NCI-H1105 (cell line): ENCODE measurements around the gene HOXA6.

Experiments used
- DNase-seq: peaks from one replicate; lab custom pipeline; 2025; lab: John Stamatoyannopoulos, UW

Gene HOXA6

DNA sequence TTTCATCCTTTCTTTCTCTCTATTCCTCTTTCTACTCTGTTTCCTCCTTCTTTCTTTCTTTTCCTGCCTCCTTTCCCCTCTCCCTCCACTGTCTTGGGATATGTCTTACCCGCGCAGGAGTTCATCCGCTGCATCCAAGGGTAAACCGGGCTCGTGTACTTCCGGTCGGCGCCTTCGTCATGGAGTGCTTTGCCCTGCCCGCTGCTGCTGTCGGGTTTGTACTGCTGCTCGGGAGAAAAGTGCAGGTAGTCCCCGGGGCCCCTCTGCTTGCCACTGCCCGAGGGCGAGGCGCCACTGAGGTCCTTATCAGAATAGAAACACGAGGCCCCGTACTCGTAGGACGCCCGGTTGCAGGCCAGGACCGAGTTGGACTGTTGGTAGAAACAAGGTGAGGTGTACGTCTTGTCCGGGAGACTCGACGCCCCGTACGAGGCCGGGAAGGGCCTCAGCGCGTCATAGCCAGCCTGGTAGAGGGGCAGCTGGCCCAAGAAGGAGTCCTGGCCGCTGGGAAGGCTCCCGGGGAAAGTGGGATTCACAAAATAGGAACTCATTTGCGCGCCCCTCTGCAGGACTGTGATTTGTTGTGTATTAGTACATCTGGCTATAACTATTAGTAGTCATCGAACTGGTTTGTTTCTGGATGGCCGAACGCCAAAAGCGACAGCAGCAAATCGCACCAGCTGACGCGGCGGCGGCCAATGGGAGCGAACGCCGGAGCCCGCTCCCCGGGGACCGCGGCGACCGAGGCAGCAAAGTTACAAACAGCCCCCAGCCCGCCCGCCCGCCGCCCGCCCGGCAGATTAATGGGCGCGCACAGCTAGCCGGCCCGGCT, at the start of gene HOXA6:
TSS of gene HOXA6 (minus strand) at position 576 of the 832 bp plus-strand sequence. CDS start at position 551, 25 bp downstream.
- peak; percentile 80 for DNase-seq

DNA sequence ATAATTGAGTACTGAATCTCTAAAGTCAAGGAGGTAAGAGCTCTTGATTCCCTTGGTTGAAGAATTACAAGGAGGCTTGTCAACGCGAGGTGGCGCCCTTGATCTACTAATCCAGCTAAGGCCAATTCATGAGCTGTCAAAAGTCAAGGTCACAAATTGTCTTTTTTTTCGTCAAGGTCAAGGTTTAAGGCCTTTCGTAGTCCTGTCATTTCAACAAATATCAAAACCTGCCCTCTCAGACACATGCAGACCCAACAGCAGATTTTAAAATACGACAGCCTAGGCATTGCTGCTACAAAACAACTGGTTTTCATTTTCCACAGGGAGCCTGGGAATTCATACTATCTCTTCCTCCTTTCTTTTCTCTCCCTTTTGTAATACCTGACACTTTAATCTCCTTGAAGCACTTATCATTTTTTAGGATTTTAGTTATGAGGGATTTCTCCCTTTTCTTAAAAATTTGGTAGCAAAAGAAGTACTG, 48.8 kb upstream of the HOXA6 start:
- peak; percentile 76 for DNase-seq

DNA sequence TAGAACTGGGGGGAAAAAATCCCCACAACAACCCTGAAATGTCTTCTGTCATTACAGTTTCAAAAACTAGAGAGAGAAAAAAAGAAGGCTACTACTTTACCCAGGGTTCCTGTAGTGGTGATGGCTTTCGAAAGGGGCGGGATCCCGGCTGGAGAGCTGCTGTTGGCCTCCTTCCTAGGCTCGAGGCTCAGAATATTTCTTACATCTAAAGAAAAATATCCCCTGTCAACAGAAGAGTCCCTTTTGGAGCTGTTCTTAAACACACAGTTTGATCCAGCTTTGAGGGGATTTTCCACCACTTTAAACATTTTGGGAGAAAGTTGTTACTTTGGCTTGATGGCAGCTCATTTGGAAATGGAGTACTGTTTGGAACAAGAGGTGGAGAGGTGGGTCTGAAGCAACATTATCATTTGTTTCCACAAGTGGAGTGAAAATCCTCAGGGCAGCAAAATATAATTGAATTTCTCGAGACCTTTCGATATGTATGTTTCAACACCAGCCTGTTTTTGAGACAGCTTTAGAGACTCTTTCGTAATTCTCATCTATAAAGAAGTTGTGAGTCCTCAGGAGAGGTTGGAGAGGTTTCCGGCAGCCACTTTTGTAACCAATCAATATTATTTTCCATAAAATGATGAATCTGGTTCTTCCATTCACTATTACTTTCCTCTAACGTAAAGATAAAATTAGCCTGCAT, 47.3 kb upstream of the HOXA6 start:
- DNase-seq = no peak

DNA sequence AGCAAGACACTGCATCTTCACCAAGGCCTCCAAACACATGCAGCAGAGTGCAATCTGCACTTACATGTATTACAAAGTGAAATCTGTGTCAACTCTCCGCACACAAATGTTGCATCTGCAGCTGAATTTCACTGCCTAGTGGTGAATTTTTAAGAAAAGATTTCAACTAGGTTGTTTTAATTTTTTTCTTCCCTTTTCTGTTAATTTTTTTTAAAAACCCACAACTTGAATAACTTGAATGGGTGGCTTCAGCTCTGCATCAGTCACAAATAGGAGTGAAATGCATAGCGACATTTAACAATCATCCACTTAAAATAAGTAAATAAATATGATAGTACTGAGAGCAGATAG, 46.4 kb upstream of the HOXA6 start:
- DNase-seq = no peak

DNA sequence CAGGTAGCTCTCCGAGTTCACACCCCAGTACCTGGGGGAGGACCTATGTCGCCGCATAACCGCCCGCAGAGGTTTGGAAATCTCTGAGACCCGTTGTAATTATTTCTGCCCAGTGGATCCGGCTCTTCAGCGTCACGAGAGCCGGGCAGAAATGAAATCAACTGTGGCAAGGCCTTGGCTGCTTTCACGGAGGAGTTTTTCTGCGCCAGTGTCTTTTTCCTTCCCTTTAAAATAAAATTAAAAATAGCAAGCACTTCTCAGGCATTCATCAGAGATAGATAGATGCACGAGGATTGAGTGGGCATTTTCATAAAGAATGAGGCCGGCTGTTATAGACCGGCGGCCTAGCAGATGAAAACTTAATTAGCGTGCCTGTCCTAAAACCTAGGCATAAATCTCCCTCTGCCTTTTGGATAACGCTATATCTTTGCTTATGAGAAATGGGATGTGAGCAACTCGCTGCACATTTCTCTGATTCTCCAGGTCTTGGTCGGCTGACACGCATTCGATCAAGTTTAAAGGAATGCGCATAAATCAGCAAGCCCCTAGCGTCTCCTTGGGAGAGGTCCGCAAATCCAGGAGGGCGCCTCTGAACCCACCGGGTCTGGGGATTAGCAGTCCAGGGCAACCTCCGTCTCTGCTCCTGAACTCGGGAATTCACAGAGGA, 45.9 kb upstream of the HOXA6 start:
- DNase-seq = no peak

DNA sequence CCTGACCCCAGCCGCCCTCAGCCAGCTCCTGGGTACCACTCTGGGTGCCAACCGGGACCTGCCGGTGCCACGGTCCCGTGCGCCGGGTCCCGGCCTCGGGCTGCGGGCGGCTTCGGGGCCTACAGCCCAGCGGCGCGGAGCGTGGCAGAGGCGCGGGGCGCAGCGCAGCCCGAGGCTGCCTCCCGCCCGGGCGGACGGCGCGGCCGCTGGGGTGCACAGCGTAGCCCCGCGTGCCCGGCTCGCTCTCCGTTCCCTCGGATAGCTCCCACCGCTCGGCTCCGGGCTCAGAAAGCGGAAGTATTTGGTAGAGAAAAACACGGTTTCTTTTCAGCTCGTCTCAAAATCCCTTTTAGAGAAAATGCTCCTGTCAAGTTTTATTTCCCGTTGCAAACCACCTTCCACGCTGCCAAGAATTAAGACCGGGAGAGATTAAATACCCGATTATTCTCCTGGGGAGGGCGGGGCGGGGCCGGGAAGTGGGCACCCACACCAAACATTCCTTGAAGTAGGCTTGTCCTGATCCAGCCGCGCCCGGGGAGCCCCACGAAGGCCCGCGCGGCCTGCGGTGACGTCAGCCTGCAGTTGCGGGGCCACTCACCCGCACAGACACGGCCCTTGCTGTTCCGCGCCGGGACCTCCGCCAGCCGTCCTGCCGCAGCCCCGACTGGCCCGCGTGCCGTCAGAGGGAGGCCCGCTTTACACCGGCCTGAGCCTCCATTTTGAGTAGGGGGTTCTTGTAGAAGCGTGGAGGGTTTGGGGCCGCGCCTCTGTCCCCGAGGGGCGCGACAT, 45.2 kb upstream of the HOXA6 start:
- no peak for DNase-seq

DNA sequence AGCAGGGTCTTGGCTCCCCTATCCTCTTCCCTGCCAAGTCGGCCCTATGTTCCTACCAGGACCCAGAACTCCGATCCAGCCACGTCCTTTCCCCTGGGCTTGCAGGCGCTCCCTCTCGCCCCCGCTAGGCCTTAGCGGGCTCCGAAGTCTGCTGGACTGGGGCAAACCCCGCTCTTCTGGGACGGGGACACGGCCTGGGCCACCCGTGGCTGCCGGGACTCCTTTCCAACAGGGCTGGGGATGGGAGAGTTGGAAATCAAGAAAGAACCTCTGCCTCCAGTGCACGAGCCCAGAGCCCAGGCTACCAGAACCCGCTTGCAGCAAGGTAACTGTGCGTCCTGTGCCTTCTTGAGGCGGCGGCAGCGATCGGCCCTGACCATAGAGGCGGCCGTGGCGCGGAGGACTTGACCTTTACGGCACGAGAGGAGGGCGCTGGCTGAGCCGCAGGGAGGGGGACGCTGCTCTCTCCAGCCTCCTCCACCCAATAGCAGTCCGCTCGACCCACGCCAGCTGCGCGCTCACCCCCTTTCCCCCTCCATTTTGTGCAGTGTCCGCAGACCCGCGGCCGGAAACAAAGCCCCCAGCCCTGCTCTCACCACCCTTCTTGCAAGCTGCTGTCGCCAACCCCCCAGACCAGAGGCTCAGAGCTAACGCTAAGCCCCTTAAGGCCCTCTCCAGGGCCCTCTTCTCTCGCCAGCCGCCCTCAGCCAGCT, 44.4 kb upstream of the HOXA6 start:
- DNase-seq = no peak

DNA sequence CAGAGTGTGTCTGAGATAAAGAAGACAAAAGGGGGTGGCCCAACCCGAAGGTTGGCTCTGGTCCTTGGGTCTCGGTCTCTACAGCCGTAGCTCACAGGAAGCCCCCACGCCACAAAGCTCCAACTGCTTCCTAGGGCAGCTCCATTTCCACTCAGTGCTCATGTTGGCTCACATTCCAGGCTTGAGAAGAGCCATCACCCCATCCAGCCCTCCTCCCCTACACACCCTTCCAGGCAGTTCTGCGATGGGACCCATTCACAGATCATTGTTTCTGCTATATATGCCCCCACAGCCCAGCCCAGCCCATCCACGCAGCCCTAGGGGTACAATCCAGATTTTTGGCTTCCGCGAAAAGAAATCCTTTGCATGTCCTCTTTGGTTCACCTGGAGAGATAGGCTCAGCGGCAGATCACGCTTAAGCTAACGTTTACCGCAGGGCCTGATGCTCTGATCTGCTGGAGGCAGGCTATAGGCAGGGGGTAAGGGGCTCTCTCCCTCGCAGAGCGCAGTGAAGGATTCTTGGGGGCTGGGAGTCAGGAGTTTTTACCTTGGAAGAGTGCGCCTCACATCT, 43.7 kb upstream of the HOXA6 start:
- no peak for DNase-seq

DNA sequence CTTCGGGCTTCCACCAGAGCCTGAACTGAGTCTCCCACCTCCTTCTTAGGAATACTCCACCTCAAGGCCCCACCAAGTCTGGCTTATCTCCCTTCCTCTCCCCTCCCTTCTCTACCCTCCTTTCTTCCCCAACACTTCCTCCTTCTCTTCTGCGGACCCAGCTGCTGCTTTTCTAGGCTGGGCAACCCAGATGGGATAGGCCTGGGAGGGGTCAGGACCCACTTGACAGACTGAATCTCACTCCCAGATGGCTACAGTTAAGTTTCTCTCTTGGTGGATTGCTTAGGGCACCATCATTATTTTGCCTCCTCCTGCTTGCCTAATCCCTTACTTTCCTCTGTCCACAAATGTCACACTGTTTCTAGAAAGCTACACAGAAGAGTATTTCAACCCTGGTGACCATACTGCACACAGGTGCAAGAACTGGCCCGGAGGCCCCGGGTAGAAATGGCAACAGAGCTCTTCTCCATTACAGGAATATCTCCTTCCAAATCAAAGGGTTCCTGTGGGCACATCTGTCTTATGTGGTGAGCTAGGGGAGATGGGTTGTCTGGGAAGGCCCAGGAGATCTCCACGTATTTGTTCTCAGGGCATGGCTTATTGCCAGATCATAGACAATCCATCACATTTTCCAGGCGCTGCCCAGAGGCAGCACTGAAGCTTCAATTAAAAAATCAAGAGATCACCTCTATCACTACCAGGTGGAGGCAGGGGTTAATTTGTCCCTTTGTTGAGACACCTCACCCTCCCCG, 42.6 kb upstream of the HOXA6 start:
- no peak for DNase-seq

DNA sequence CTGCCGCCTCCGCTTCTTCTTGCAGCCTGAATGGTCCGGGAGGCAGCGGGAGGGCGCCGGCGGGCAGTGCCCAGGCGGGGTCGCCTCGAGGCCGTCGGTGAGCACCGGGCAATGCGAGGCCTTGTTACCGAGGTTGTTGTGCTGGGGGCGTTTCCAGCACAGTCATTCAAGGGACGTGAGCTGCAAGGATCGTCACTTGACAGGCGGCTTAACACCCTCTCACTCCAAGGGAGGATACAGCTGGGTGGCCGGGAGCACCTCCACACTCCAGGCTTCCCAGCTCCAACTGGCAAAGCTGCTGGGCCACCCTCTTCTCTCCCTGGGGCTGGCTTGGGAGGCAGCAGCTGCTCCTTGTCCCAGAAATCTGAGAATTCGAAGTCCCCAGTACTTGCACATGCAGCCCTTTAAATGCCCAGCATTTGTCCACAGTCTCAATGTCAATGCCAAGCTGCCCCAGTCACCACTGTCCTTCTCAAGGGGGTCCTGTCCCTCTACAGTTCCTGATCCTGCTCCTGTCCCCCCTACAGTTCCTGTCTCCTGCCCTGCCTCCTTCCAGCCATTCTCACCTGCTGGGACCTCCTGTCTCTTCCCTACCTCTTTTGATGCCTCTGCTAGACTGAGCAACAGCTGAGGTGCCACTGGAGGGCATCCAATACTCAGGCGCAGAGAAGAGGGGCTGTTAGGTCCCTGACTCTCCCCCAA, 41.9 kb upstream of the HOXA6 start:
- DNase-seq = no peak

DNA sequence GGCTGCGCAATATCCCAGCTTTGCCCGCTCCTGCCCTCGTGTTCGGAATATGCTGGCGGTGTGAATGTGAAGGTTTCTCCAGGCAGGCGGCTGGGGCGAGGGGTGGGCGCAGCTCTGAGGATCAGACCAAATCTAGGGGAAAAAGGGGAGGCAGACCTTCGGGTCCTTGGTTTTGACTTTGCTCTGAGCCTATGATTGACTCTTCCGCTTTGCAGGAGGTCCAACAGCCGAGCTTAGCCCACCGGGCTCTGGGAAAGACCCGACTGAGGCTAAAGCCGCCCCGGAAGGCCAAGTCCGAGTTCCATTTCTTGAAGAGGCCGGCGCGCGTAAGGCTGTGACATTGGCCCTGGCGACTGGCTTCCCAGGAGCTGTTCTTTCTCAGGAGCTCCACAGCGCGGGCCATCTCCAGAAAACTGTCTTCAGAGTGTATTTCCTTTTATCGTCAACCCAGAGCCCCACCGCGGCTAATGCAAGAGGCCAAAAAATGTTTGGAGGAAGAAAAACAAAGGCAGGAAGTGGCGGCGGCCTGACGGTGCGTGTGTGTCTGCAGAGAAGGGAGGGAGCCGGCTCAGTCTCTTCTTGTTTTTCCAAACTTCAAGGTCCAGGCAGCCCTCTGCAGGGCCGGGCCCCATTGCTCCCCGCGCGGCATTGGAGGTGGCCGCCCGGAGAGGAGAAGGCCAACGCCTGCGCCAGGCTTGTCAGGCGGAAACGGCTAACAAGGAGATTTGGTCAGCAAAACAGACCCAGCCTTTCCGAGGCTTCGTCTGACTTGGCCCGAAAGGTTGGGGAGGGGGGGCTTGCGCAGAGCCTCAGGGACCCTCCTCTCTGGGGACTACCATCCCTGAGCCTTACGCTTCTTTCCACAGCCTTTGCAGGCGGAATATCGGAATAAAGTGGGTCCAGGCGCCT, 41.1 kb upstream of the HOXA6 start:
- no peak for DNase-seq

DNA sequence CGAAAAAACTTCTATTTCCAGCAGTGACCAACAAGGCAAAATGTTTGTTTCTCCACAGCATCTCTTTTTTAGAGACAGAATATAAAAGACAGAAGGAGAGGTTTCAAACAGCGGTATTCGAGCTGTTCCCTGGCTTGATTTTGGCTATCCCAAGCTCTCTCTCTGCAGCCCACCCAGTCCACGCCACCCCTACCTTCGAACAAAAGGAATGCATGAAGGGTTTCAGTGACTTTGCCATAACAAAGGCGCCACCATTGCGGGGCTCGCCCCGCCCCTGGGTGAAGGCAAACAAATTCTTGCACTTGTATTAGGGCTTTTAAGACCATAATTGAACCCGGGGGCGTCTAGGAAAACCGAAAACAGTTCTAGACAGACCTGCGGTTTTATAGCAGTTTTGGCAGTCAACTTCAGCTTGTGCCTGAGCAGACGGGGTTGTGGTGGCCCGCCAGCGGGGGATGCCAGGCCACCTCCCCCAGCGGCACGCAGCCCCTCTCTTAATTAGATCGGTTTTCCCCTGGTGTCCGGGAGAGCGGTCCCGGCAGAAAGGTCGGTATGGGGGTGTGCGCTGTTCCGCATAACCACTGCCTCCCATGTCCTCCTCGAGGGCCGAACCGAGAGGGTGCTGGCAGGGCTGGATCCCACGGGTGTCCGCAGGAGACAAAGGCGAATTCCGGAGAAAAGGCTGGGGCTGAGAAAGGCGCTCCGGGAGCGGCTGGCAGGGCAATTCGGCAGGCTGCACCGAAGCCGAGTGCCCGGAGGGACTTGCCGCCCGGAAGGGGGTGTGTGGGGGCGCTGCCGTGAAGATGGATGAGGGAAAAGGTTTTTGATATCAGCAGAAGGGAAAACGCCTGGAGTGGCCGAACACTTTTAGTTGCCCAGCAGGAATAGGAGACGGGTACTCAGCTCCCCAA, 40.2 kb upstream of the HOXA6 start:
- no peak for DNase-seq

DNA sequence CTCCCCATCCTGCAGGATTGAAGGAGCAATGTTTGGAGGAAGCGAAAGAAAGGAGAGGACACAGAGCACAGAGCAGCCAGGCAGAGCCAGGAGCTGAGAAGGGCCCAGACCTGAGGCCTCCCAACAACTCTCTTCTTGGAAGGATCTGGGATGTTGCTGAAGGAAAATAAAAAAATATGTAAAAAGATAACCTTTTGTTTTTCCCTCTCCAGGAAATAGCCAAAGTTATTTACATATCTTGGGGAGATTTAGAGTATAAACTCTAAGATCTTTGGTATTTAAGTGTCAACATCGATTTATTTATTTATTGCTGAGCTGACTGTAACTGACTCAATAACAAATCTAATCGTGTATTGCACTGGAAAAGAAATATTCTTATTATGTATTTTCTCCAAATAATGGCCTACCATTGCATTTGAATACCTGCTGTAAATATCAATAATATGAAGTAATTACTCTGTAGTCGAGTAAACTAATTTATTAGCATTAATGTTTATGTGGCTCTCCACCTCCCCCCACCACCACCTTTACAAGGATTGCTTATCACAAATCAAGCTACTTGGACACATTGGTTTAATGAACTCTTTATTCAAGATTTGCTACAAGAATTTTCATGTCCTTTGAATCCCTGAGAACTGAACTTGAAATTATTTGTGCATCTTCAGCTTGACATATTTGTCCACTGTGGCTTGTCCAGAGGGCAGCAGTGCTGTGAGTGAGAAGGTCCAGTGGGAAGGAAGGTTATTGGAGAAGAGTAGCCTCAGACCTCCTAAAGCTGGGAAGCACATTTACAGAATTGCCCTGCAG, 39.3 kb upstream of the HOXA6 start:
- no peak for DNase-seq

DNA sequence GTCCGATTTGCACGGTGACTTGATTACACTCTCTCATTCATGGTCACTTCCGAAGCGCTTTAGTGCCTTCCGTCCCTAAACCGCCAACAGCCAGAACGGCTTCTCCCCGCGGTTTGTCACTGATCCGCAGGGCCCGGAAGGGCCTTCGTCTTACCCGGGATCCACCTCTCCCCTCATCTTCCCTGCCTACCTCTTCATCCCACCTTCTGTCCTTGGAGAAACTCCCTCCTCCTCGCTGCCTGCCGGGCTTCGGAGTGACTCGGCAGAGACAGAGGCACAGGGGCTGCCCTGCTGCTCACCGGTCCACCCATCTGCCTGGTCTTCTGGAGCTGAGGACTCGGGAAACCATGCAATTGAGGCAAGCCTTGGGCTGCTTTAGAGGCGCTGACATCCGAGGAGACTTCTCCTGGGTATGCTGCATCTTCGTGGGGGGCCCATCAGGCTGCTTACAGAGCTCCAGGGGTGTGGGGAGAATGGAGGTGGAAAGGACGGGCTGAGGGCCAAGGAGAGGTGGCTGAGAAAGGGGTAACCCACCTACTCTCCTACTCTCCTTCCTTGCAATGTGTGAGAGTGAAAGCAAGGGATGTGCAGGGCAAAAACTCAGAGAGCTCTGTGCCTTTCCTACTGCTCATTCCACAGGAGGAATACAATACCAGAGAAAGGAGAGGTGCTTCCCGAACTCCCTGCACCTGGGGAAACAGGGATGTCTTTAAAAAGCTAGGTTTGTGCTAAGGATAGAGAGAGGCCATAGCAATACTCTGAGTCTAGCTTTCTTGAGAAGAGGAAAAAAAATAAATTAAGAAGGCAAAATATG, 38.5 kb upstream of the HOXA6 start:
- no peak for DNase-seq

DNA sequence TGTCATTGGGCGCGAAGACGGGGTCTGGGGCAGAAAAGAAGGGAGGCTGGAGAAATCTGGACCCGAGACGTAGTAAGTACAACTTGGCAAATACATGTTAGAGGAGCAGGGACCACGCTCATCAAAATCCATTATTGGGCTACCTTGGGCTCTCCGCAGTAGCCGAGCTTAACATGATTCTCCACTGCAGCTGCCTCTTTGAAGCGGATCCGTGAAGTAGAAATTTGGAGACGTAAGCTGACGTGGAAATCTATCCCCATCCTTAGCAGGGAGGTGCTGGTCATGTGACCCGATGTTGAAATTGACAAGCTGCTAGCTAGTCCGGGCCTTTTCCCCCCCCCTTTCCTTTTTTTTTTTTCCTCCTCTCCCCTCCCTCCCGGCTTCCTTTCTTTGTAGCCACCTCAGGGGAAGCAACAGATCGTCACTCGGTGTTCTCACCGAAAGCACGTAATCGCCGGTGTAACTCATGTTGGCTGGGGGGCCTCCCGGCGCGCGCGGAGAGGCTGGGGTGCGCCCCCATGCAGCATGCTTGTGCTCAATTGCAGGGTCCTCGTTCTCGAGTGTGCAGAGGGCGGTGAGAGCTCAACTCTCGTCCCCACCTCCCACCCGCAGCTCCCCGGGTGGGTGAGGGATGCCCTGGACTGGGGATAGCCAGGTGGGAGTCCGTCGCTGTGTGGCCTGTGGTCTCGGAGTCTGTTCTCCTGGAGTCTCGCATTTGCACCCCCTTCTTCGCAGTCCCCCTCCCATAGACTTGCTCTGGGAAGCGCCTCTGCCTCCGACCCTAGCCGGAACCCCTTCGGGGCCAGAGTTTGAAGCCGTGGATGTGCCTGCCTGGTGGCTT, 37.7 kb upstream of the HOXA6 start, which contains the start of gene HOXA11:
TSS of gene HOXA11 (minus strand) at position 220 of the 841 bp plus-strand sequence. CDS start at position 132, 88 bp downstream.
- DNase-seq = no peak
